Measurements from ENCODE around the gene ODC1.

GRCh38 chr2:10392100-10392499 is 56.0 kb downstream of the ODC1 start:
- TF ChIP-seq, protein P1, sequence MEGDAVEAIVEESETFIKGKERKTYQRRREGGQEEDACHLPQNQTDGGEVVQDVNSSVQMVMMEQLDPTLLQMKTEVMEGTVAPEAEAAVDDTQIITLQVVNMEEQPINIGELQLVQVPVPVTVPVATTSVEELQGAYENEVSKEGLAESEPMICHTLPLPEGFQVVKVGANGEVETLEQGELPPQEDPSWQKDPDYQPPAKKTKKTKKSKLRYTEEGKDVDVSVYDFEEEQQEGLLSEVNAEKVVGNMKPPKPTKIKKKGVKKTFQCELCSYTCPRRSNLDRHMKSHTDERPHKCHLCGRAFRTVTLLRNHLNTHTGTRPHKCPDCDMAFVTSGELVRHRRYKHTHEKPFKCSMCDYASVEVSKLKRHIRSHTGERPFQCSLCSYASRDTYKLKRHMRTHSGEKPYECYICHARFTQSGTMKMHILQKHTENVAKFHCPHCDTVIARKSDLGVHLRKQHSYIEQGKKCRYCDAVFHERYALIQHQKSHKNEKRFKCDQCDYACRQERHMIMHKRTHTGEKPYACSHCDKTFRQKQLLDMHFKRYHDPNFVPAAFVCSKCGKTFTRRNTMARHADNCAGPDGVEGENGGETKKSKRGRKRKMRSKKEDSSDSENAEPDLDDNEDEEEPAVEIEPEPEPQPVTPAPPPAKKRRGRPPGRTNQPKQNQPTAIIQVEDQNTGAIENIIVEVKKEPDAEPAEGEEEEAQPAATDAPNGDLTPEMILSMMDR (IDR thresholded peaks at IDR 0.05) = no peak
- TF ChIP-seq POLR2A (IDR thresholded peaks at IDR 0.05) = no peak
